ENCODE results near the gene PLA2G3.
A peak's percentile ranks its signal among the peaks of the same experiment; 100 is the strongest.

The PLA2G3 gene

GRCh38 chr22:31160328-31160978 is 20.1 kb upstream of the PLA2G3 start:
- DNase-seq (ENCODE audit: low read depth) = no peak
- H3K4me3 ChIP-seq (ENCODE audit: low read depth, low read length) = peak overlapping the region; percentile 93
- TF ChIP-seq, protein P1, sequence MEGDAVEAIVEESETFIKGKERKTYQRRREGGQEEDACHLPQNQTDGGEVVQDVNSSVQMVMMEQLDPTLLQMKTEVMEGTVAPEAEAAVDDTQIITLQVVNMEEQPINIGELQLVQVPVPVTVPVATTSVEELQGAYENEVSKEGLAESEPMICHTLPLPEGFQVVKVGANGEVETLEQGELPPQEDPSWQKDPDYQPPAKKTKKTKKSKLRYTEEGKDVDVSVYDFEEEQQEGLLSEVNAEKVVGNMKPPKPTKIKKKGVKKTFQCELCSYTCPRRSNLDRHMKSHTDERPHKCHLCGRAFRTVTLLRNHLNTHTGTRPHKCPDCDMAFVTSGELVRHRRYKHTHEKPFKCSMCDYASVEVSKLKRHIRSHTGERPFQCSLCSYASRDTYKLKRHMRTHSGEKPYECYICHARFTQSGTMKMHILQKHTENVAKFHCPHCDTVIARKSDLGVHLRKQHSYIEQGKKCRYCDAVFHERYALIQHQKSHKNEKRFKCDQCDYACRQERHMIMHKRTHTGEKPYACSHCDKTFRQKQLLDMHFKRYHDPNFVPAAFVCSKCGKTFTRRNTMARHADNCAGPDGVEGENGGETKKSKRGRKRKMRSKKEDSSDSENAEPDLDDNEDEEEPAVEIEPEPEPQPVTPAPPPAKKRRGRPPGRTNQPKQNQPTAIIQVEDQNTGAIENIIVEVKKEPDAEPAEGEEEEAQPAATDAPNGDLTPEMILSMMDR (IDR thresholded peaks at IDR 0.05; ENCODE audit: low read depth, low read length, missing control alignments) = no peak

GRCh38 chr22:31155422-31155821 is 15.1 kb upstream of the PLA2G3 start:
- H3K4me3 ChIP-seq (ENCODE audit: low read depth, low read length) = no peak overlapping the region
- TF ChIP-seq, protein P1 (IDR thresholded peaks at IDR 0.05; ENCODE audit: low read depth, low read length, missing control alignments) = no peak
- DNase-seq (ENCODE audit: low read depth) = no peak

GRCh38 chr22:31154975-31155374 is 14.7 kb upstream of the PLA2G3 start:
- H3K4me3 ChIP-seq (ENCODE audit: low read depth, low read length) = no peak overlapping the region
- DNase-seq (ENCODE audit: low read depth) = no peak
- TF ChIP-seq, protein P1 (IDR thresholded peaks at IDR 0.05; ENCODE audit: low read depth, low read length, missing control alignments) = no peak

DNA sequence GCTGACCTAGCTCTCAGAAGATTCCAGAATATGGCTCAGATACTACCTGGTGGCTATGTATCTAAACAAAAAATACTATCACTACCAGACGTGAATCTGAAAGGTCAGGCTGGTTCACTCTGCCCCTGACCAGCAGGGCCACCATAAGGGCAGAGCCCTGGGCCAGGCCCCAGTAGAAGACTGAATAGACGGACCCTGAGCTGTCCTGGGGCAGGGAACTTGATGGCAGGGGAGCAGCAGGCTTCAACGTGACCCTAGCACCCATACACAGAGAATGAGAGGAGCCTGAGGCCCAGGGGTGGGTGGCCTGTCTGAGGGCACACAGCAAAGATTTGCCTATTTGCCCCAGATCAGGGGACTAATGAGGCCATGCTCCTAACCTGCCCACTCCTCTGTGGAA is 13.0 kb upstream of the PLA2G3 start:
- H3K4me3 ChIP-seq (ENCODE audit: low read depth, low read length) = no peak overlapping the region
- DNase-seq (ENCODE audit: low read depth) = no peak
- TF ChIP-seq, protein P1 (IDR thresholded peaks at IDR 0.05; ENCODE audit: low read depth, low read length, missing control alignments) = no peak

GRCh38 chr22:31151872-31152271 is 11.6 kb upstream of the PLA2G3 start:
- TF ChIP-seq, protein P1 (IDR thresholded peaks at IDR 0.05; ENCODE audit: low read depth, low read length, missing control alignments) = no peak
- no peak overlapping the region for H3K4me3 ChIP-seq (ENCODE audit: low read depth, low read length)
- DNase-seq (ENCODE audit: low read depth) = no peak

DNA sequence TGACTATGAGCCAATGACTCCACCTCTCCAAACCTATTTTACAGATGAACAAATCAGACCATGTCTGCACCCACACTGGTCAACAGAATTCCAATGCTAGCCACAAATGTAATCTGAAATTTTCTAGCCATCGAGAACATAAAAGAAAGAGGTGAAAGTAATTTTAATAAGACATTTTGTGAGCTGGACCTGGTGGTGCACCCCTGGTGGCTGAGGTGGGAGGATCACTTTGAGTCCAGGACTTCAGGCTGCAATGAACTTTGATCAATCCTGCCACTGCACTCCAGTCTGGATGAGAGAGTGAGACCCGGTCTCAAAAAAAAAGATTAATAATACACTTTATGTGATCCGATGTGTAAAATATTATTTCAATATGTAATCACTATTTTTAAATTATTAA is 10.3 kb upstream of the PLA2G3 start:
- no peak for DNase-seq (ENCODE audit: low read depth)
- no peak overlapping the region for H3K4me3 ChIP-seq (ENCODE audit: low read depth, low read length)
- TF ChIP-seq, protein P1 (IDR thresholded peaks at IDR 0.05; ENCODE audit: low read depth, low read length, missing control alignments) = peak; percentile 38

DNA sequence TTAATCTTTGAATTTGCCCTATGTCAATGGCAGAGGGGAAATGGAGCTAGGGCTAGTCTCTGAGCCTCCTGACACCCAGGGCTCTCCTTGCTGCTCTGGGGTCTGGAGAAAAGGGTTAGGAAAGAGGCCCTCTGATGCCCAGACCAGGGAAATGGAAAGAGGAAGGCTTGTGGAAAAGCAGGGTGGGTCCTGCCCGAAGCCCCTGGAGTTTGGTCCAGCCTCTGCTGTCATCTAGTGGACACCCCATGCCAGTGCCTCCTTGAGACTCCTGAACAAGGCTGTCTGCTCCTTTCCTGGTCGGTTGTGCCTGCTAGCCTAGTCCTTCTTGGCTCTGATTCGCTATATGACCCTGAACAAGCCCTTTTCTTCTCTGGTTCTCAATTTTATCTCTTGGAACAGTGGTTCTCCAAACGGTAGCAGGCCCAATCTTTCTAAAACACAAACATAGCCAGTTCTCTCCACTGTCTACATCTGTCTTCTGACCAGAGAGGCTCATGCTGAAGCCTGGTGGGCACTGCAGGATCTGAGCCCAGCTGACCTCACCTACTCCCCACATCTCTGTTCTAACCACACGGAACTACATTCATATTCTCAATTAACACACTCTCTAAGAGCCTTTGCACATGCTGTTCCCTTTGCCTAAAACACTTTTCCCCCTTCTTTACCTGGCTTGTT is 8.8 kb upstream of the PLA2G3 start:
- H3K4me3 ChIP-seq (ENCODE audit: low read depth, low read length) = no peak overlapping the region
- no peak for DNase-seq (ENCODE audit: low read depth)
- TF ChIP-seq, protein P1 (IDR thresholded peaks at IDR 0.05; ENCODE audit: low read depth, low read length, missing control alignments) = peak; percentile 97

All from GM12864 (cell line).